ENCODE results near the gene MSL1. TPM values are rescaled to one million over a fixed set of nuclear protein-coding genes. Genes with fewer than 3 reads are reported as not detected.

MSL1 gene
- total and polyA plus RNA-seq, 2 experiments from 2014 or later = 26.7 to 81.6 TPM

- Histone ChIP-seq H2AFZ (no peak overlapping the region), H3K27me3 (no peaks in the 10 kb centered on the region), H3K4me3 (no peak overlapping the region), H4K20me1 (ENCODE audit: insufficient read depth, poor library complexity, severe bottlenecking) (no peaks in the 10 kb centered on the region), H3K4me1 (ENCODE audit: insufficient read depth) (peaks cover 61% of the 10 kb centered on the region), H3K79me2 (no peaks in the 10 kb centered on the region), H3K9me3 (ENCODE audit: low read depth) (no peaks in the 10 kb centered on the region), H3K9me2 (replicated peaks; ENCODE audit: insufficient read depth) (no peaks in the 10 kb centered on the region), H3K36me3 (replicated peaks; ENCODE audit: insufficient read depth, low read depth) (no peaks in the 10 kb centered on the region), H3K4me2 (peak overlapping the region; percentile 11), H3K27ac (peak overlapping the region; percentile 77)
- TF ChIP-seq CTCF (IDR thresholded peaks at IDR 0.05; ENCODE audit: poor library complexity) = no peak
- TF ChIP-seq EZH2phosphoT487 (IDR thresholded peaks at IDR 0.05; ENCODE audit: low read depth, severe bottlenecking, unreplicated experiment) = no peak
- no peak for TF ChIP-seq EZH2 (IDR thresholded peaks at IDR 0.05; ENCODE audit: borderline replicate concordance)
- 91% methylated on average over 5 of the region's 5 CpGs for WGBS (ENCODE audit: low lambda C conversion rate, missing lambda C conversion rate)
- DNase-seq (ENCODE audit: low spot score) = no peak
Measured at GRCh38 chr17:40105861-40106759, 15.7 kb upstream of the MSL1 start.

GRCh38 chr17:40106760-40107521 lies 14.8 kb upstream of the MSL1 start:
- Histone ChIP-seq H3K4me2 (peak overlapping the region; percentile 60), H3K27me3 (no peaks in the 10 kb centered on the region), H3K9me2 (replicated peaks; ENCODE audit: insufficient read depth) (no peaks in the 10 kb centered on the region), H2AFZ (no peak overlapping the region), H4K20me1 (ENCODE audit: insufficient read depth, poor library complexity, severe bottlenecking) (no peaks in the 10 kb centered on the region), H3K79me2 (no peaks in the 10 kb centered on the region), H3K4me3 (no peak overlapping the region), H3K36me3 (replicated peaks; ENCODE audit: insufficient read depth, low read depth) (no peaks in the 10 kb centered on the region), H3K9me3 (ENCODE audit: low read depth) (no peaks in the 10 kb centered on the region), H3K27ac (peak overlapping the region; percentile 77), H3K4me1 (ENCODE audit: insufficient read depth) (peaks cover 62% of the 10 kb centered on the region)
- TF ChIP-seq CTCF (IDR thresholded peaks at IDR 0.05; ENCODE audit: poor library complexity) (no peak), EZH2phosphoT487 (IDR thresholded peaks at IDR 0.05; ENCODE audit: low read depth, severe bottlenecking, unreplicated experiment) (no peak), EZH2 (IDR thresholded peaks at IDR 0.05; ENCODE audit: borderline replicate concordance) (no peak)
- no peak for DNase-seq (ENCODE audit: low spot score)
- WGBS (ENCODE audit: low lambda C conversion rate, missing lambda C conversion rate) = 45% methylated on average over 20 of the region's 20 CpGs

GRCh38 chr17:40107522-40108174 lies 14.1 kb upstream of the MSL1 start:
- Histone ChIP-seq H3K36me3 (replicated peaks; ENCODE audit: insufficient read depth, low read depth) (no peaks in the 10 kb centered on the region), H3K27ac (peak overlapping the region; percentile 77), H3K4me3 (no peak overlapping the region), H3K4me2 (peak overlapping the region; percentile 60), H2AFZ (peak overlapping the region; percentile 44), H3K9me2 (replicated peaks; ENCODE audit: insufficient read depth) (no peaks in the 10 kb centered on the region), H4K20me1 (ENCODE audit: insufficient read depth, poor library complexity, severe bottlenecking) (no peaks in the 10 kb centered on the region), H3K4me1 (ENCODE audit: insufficient read depth) (peaks cover 67% of the 10 kb centered on the region), H3K79me2 (no peaks in the 10 kb centered on the region), H3K9me3 (ENCODE audit: low read depth) (no peaks in the 10 kb centered on the region), H3K27me3 (no peaks in the 10 kb centered on the region)
- TF ChIP-seq EZH2phosphoT487 (IDR thresholded peaks at IDR 0.05; ENCODE audit: low read depth, severe bottlenecking, unreplicated experiment) (no peak), CTCF (IDR thresholded peaks at IDR 0.05; ENCODE audit: poor library complexity) (no peak), EZH2 (IDR thresholded peaks at IDR 0.05; ENCODE audit: borderline replicate concordance) (no peak)
- WGBS (ENCODE audit: low lambda C conversion rate, missing lambda C conversion rate) = 77% methylated on average over 5 of the region's 5 CpGs
- no peak for DNase-seq (ENCODE audit: low spot score)

Measured in hepatocyte (in vitro differentiated cells).